Measurements from ENCODE around the gene CFAP20. TPM values are rescaled to one million over a fixed set of nuclear protein-coding genes. Genes with fewer than 3 reads are reported as not detected.
"Not testable (repeated sequence)": the region's sequence is repeated elsewhere in the genome, so short reads cannot be mapped to it uniquely, and the experiment has no call there.

The CFAP20 gene
- total and polyA plus RNA-seq, 7 experiments from 2014 or later: 28.2 to 165 (median 39.1) TPM

- Mint-ChIP-seq H3K9me3 (peaks cover 0 to 12% (median 6%) of the 10 kb centered on the region in 11 donors), H3K27ac (no peak overlapping the region), H3K27me3 (peaks cover 0 to 4% (median 0%) of the 10 kb centered on the region in 5 donors), H3K4me3 (no peak overlapping the region), H3K36me3 (peaks cover 0 to 4% (median 0%) of the 10 kb centered on the region in 5 donors), H3K4me1 (peaks cover 0 to 2% (median 0%) of the 10 kb centered on the region in 7 donors)
- no peak overlapping the region for H3K4me3 ChIP-seq (ENCODE audit: low read length)
- H3K27me3 ChIP-seq (ENCODE audit: control insufficient read depth in 2 of 2, insufficient read depth in 2 of 2, low read length in 2 of 2): no peaks in the 10 kb centered on the region
- ATAC-seq: no peak
- POLR2A ChIA-PET: interaction anchor here (0.6 kb wide), 1 partner anchor 61 kb away, joined by 3 read pairs; no protein-coding TSS in a partner anchor
- no peak overlapping the region for H3K27ac ChIP-seq (ENCODE audit: low read depth, low read length)
- H3K9me3 ChIP-seq (ENCODE audit: control insufficient read depth in 2 of 3, low read length in 3 of 3): no peaks in the 10 kb centered on the region
- H3K36me3 ChIP-seq (ENCODE audit: control insufficient read depth in 2 of 3, insufficient read depth in 3 of 3, low read length in 3 of 3): no peaks in the 10 kb centered on the region
- CTCF ChIA-PET: no interaction called here
- no peaks in the 10 kb centered on the region for H3K4me1 ChIP-seq (ENCODE audit: control insufficient read depth in 2 of 2, insufficient read depth in 2 of 2, low read length in 2 of 2)
- DNase-seq: no peak
- intact Hi-C loops (cut with micrococcal nuclease): no loop called here
These were observed 54.5 kb downstream of the CFAP20 start for GRCh38 chr16:58074657-58075056.

- H3K36me3 Mint-ChIP-seq; H3K27me3 Mint-ChIP-seq; H3K4me1 ChIP-seq (ENCODE audit: control insufficient read depth in 2 of 2, insufficient read depth in 2 of 2, low read length in 2 of 2); CTCF ChIA-PET; H3K4me1 Mint-ChIP-seq; H3K4me3 ChIP-seq (ENCODE audit: low read length); POLR2A ChIA-PET; intact Hi-C loops (cut with micrococcal nuclease); H3K4me3 Mint-ChIP-seq; H3K27me3 ChIP-seq (ENCODE audit: control insufficient read depth in 2 of 2, insufficient read depth in 2 of 2, low read length in 2 of 2); H3K27ac ChIP-seq (ENCODE audit: low read depth, low read length); DNase-seq; H3K36me3 ChIP-seq (ENCODE audit: control insufficient read depth in 2 of 3, insufficient read depth in 3 of 3, low read length in 3 of 3); H3K9me3 ChIP-seq (ENCODE audit: control insufficient read depth in 2 of 3, low read length in 3 of 3); ATAC-seq; H3K27ac Mint-ChIP-seq: not testable (repeated sequence)
- peaks cover 0 to 12% (median 6%) of the 10 kb centered on the region in 11 donors for H3K9me3 Mint-ChIP-seq
These were observed 56.1 kb downstream of the CFAP20 start for GRCh38 chr16:58073086-58073485.

- H3K4me1 ChIP-seq (ENCODE audit: control insufficient read depth in 2 of 2, insufficient read depth in 2 of 2, low read length in 2 of 2); H3K9me3 ChIP-seq (ENCODE audit: control insufficient read depth in 2 of 3, low read length in 3 of 3); H3K27me3 ChIP-seq (ENCODE audit: control insufficient read depth in 2 of 2, insufficient read depth in 2 of 2, low read length in 2 of 2); intact Hi-C loops (cut with micrococcal nuclease); H3K36me3 Mint-ChIP-seq; CTCF ChIA-PET; ATAC-seq; DNase-seq; H3K4me3 Mint-ChIP-seq; H3K27me3 Mint-ChIP-seq; H3K4me3 ChIP-seq (ENCODE audit: low read length); H3K27ac Mint-ChIP-seq; H3K4me1 Mint-ChIP-seq; H3K27ac ChIP-seq (ENCODE audit: low read depth, low read length); H3K36me3 ChIP-seq (ENCODE audit: control insufficient read depth in 2 of 3, insufficient read depth in 3 of 3, low read length in 3 of 3); POLR2A ChIA-PET: not testable (repeated sequence)
- H3K9me3 Mint-ChIP-seq: peaks cover 0 to 10% (median 6%) of the 10 kb centered on the region in 11 donors
These were observed 57.0 kb downstream of the CFAP20 start for GRCh38 chr16:58072134-58072533.

- Histone ChIP-seq H3K27me3 (ENCODE audit: control insufficient read depth in 2 of 2, insufficient read depth in 2 of 2, low read length in 2 of 2) (no peaks in the 10 kb centered on the region), H3K4me1 (ENCODE audit: control insufficient read depth in 2 of 2, insufficient read depth in 2 of 2, low read length in 2 of 2) (no peaks in the 10 kb centered on the region), H3K4me3 (ENCODE audit: low read length) (no peak overlapping the region), H3K27ac (ENCODE audit: low read depth, low read length) (no peak overlapping the region), H3K9me3 (ENCODE audit: control insufficient read depth in 2 of 3, low read length in 3 of 3) (no peaks in the 10 kb centered on the region), H3K36me3 (ENCODE audit: control insufficient read depth in 2 of 3, insufficient read depth in 3 of 3, low read length in 3 of 3) (no peaks in the 10 kb centered on the region)
- no peak for DNase-seq
- ChIA-PET POLR2A (no interaction called here), CTCF (no interaction called here)
- H3K4me3 Mint-ChIP-seq: no peak overlapping the region
- H3K27ac Mint-ChIP-seq: no peak overlapping the region
- intact Hi-C loops (cut with micrococcal nuclease): no loop called here
- H3K27me3 Mint-ChIP-seq: no peaks in the 10 kb centered on the region
- no peaks in the 10 kb centered on the region for H3K36me3 Mint-ChIP-seq
- ATAC-seq: no peak
- H3K4me1 Mint-ChIP-seq: peaks cover 0 to 2% (median 0%) of the 10 kb centered on the region in 7 donors
- peaks cover 0 to 4% (median 0%) of the 10 kb centered on the region in 11 donors for H3K9me3 Mint-ChIP-seq
These were observed 58.6 kb downstream of the CFAP20 start for GRCh38 chr16:58070585-58070984.

Other genes starting within 250 kb of the CFAP20 start
- not detected for gene CNGB1, start 158.3 kb downstream of the CFAP20 start, total RNA-seq
- not detected for gene CNGB1, start 158.3 kb downstream of the CFAP20 start, polyA plus RNA-seq
- 10 to 100 TPM; 11.2 to 20.8 (median 17.3) TPM for gene ZNF319, start 128.7 kb downstream of the CFAP20 start, total RNA-seq
- 10 to 100 TPM in 1 of 2 donors, 1 to 10 TPM in 1; 4.4 to 11.8 TPM for gene ZNF319, start 128.7 kb downstream of the CFAP20 start, polyA plus RNA-seq
- gene USB1, start 128.0 kb downstream of the CFAP20 start, total RNA-seq: 10 to 100 TPM; 28.7 to 50.8 (median 28.9) TPM
- 10 to 100 TPM; 26.8 to 37.6 TPM for gene USB1, start 128.0 kb downstream of the CFAP20 start, polyA plus RNA-seq
- gene MMP15, start 103.6 kb downstream of the CFAP20 start, total RNA-seq: under 1 TPM; 0.20 to 0.85 (median 0.69) TPM
- gene MMP15, start 103.6 kb downstream of the CFAP20 start, polyA plus RNA-seq: under 1 TPM in 1 of 2 donors, not detected in 1; 0.06 TPM
- 10 to 100 TPM; 46.5 to 70.0 (median 67.9) TPM for gene CSNK2A2, start 68.7 kb upstream of the CFAP20 start, total RNA-seq
- gene CSNK2A2, start 68.7 kb upstream of the CFAP20 start, polyA plus RNA-seq: 10 to 100 TPM; 11.0 to 12.9 TPM
- gene PRSS54, start 165.6 kb upstream of the CFAP20 start, total RNA-seq: not detected
- gene PRSS54, start 165.6 kb upstream of the CFAP20 start, polyA plus RNA-seq: not detected